GM23338 (cell line): Measurements from ENCODE around the gene GIPC2. TPM values are rescaled to one million over a fixed set of nuclear protein-coding genes. Genes with fewer than 3 reads are reported as not detected.

Experiments used
- ATAC-seq: fragments of 200-7000 bp; cut with Tn5 transposase; 3 replicates; pipeline ENCODE4 v1.9.1; 2020
- DNase-seq: peaks from one replicate; pipeline ENCODE4 v3.0.0-alpha.2; 2015; ENCODE audit warnings: low spot score
- H2AFZ ChIP-seq: fragments of 200-600 bp; sonication (generic); 2 replicates; pipeline ENCODE4 v1.8.0; 2016; ENCODE audit warnings: antibody characterized with exemption, mild to moderate bottlenecking, moderate library complexity
- H3F3A ChIP-seq: fragments of 200-600 bp; sonication (generic); replicated peaks from 2 replicates; pipeline ENCODE4 v1.8.0; 2017; ENCODE audit warnings: antibody characterized with exemption, mixed run types, low read depth
- H3K27ac ChIP-seq: fragments of 200-600 bp; sonication (generic); 2 replicates; pipeline ENCODE4 v1.6.1; 2016; ENCODE audit warnings: low read depth
- H3K27me3 ChIP-seq: fragments of 200-600 bp; sonication (generic); 2 replicates; pipeline ENCODE4 v1.8.0; 2016; ENCODE audit warnings: mild to moderate bottlenecking, mixed run types, moderate library complexity; ENCODE audit not compliant: insufficient read depth
- H3K36me3 ChIP-seq: fragments of 200-600 bp; sonication (generic); 2 replicates; pipeline ENCODE4 v1.8.0; 2016; ENCODE audit warnings: mild to moderate bottlenecking; ENCODE audit not compliant: insufficient read depth
- H3K4me1 ChIP-seq: fragments of 200-600 bp; sonication (generic); 2 replicates; pipeline ENCODE4 v1.8.0; 2016; ENCODE audit warnings: mild to moderate bottlenecking, moderate library complexity; ENCODE audit not compliant: insufficient read depth
- H3K4me2 ChIP-seq: fragments of 200-600 bp; sonication (generic); 2 replicates; pipeline ENCODE4 v1.7.1; 2017; ENCODE audit warnings: mixed run types
- H3K4me3 ChIP-seq: fragments of 200-600 bp; sonication (generic); 2 replicates; pipeline ENCODE4 v1.6.1; 2016; ENCODE audit warnings: mixed run types
- H3K79me2 ChIP-seq: fragments of 200-600 bp; sonication (generic); replicated peaks from 2 replicates; pipeline ENCODE4 v1.8.0; 2017; ENCODE audit warnings: mild to moderate bottlenecking; ENCODE audit not compliant: insufficient read depth
- H3K9me2 ChIP-seq: fragments of 200-600 bp; sonication (generic); 2 replicates; pipeline ENCODE4 v1.8.0; 2017; ENCODE audit not compliant: insufficient read depth
- H4K20me1 ChIP-seq: fragments of 200-600 bp; sonication (generic); replicated peaks from 2 replicates; pipeline ENCODE4 v1.8.0; 2017; ENCODE audit warnings: mild to moderate bottlenecking; ENCODE audit not compliant: insufficient read depth
- H3K27ac Mint-ChIP-seq: 2 replicates; pipeline ENCODE4 v1.8.0; 2020; ENCODE audit warnings: inconsistent platforms, mild to moderate bottlenecking, moderate library complexity, mixed read lengths
- H3K27me3 Mint-ChIP-seq: 3 replicates; pipeline ENCODE4 v1.8.0; 2022; ENCODE audit warnings: low read depth, mild to moderate bottlenecking, moderate library complexity, mixed read lengths, inconsistent platforms; ENCODE audit not compliant: insufficient read depth, poor library complexity
- H3K36me3 Mint-ChIP-seq: 3 replicates; pipeline ENCODE4 v1.8.0; 2021; ENCODE audit warnings: low read depth, mild to moderate bottlenecking, inconsistent platforms, moderate library complexity, mixed read lengths
- H3K4me1 Mint-ChIP-seq: 3 replicates; pipeline ENCODE4 v1.8.0; 2020; ENCODE audit warnings: mild to moderate bottlenecking, inconsistent platforms, mixed read lengths
- H3K4me3 Mint-ChIP-seq: 3 replicates; pipeline ENCODE4 v1.8.0; 2021; ENCODE audit warnings: moderate library complexity, mild to moderate bottlenecking, inconsistent platforms, mixed read lengths
- H3K9me3 Mint-ChIP-seq: 3 replicates; pipeline ENCODE4 v1.8.0; 2020; ENCODE audit warnings: moderate library complexity, mild to moderate bottlenecking, inconsistent platforms, mixed read lengths
- CREB1 ChIP-seq: fragments of 250-450 bp; sonication (Bioruptor Pico); IDR thresholded peaks from 2 replicates; pipeline ENCODE4 v1.5.0; 2020; ENCODE audit warnings: low read depth, mild to moderate bottlenecking, moderate library complexity
- CTCF ChIP-seq, 2 experiments: fragments of 200-600 bp in 1 of 2; sonication (generic) in 1 of 2; conservative IDR thresholded peaks; 2 replicates each; pipeline versions ENCODE4 v1.5.1 to v1.6.1; 2016 to 2017; ENCODE audit warnings: antibody characterized with exemption in 2 of 2, low read depth in 2 of 2, mild to moderate bottlenecking in 2 of 2, moderate library complexity in 1 of 2
- ETS1 ChIP-seq: IDR thresholded peaks from 2 replicates; pipeline ENCODE4 v1.6.1; 2016; ENCODE audit warnings: antibody characterized with exemption
- EZH2 ChIP-seq: fragments of 200-600 bp; sonication (generic); IDR thresholded peaks from one replicate; pipeline ENCODE4 v1.8.0; 2017; ENCODE audit warnings: antibody characterized with exemption, mild to moderate bottlenecking, low read depth; ENCODE audit not compliant: unreplicated experiment
- EZH2phosphoT487 ChIP-seq: fragments of 200-600 bp; sonication (generic); IDR thresholded peaks from one replicate; pipeline ENCODE4 v1.8.1; 2018; ENCODE audit warnings: antibody characterized with exemption; ENCODE audit not compliant: unreplicated experiment
- JUNB ChIP-seq: IDR thresholded peaks from one replicate; pipeline ENCODE4 v1.6.1; 2016; ENCODE audit warnings: antibody characterized with exemption; ENCODE audit not compliant: unreplicated experiment
- NANOG ChIP-seq: IDR thresholded peaks from 2 replicates; pipeline ENCODE4 v1.6.1; 2016; ENCODE audit warnings: antibody characterized with exemption, borderline replicate concordance
- POLR2AphosphoS5 ChIP-seq: IDR thresholded peaks from 2 replicates; pipeline ENCODE4 v1.6.1; 2016; ENCODE audit warnings: antibody characterized with exemption, low read depth
- REST ChIP-seq: IDR thresholded peaks from one replicate; pipeline ENCODE4 v1.6.1; 2018; ENCODE audit warnings: antibody characterized with exemption; ENCODE audit not compliant: unreplicated experiment
- STAT1 ChIP-seq: IDR thresholded peaks from one replicate; pipeline ENCODE4 v1.6.1; 2016; ENCODE audit warnings: antibody characterized with exemption; ENCODE audit not compliant: unreplicated experiment
- ZNF114 ChIP-seq: fragments of 250-450 bp; sonication (Bioruptor Pico); IDR thresholded peaks from 2 replicates; pipeline ENCODE4 v1.5.0; 2020; ENCODE audit warnings: mild to moderate bottlenecking, moderate library complexity
- ZNF331 ChIP-seq: fragments of 250-450 bp; sonication (Bioruptor Pico); IDR thresholded peaks from 2 replicates; pipeline ENCODE4 v1.5.0; 2020; ENCODE audit warnings: low read depth, mild to moderate bottlenecking, moderate library complexity
- ZNF462 ChIP-seq: fragments of 250-450 bp; sonication (Bioruptor Pico); IDR thresholded peaks from 2 replicates; pipeline ENCODE4 v1.5.0; 2020; ENCODE audit warnings: mild to moderate bottlenecking, moderate library complexity
- polyA plus RNA-seq: library from polyadenylated mRNA; unstranded; fragments of >200 nt; fragmentation: Nextera tagmentation; extraction: Ambion mirVana; gene quantifications from 2 replicates; pipeline ENCODE4 v1.2.1, GENCODE V29; 2016
- total RNA-seq: library from RNA; depleted of rRNA; stranded (reverse); fragments of >200 nt; shearing (Covaris generic); gene quantifications from 2 replicates; pipeline ENCODE4 v1.2.3, GENCODE V29; 2014

GIPC2 gene
- total and polyA plus RNA-seq, 2 experiments from 2014 or later: 1.2 to 1.5 TPM

GRCh38 chr1:78047631-78048030 lies 1.9 kb downstream of the GIPC2 start:
- no peak for DNase-seq
- Histone ChIP-seq H3K4me2 (no peak overlapping the region), H3K27me3 (peaks cover 42% of the 10 kb centered on the region), H4K20me1 (no peaks in the 10 kb centered on the region), H3K36me3 (no peaks in the 10 kb centered on the region), H3K4me1 (peaks cover 22% of the 10 kb centered on the region), H2AFZ (no peak overlapping the region), H3K27ac (no peak overlapping the region), H3K4me3 (no peak overlapping the region), H3K79me2 (no peaks in the 10 kb centered on the region), H3K9me2 (no peaks in the 10 kb centered on the region), H3F3A (0 out of 2 replicates have a peak, but pooled peaks cover 4% of the 10 kb centered on the region)
- no peak for TF ChIP-seq EZH2phosphoT487
- no peak for TF ChIP-seq CREB1
- TF ChIP-seq ETS1: no peak
- TF ChIP-seq EZH2: no peak
- no peak for TF ChIP-seq STAT1
- TF ChIP-seq REST: no peak
- no peak for TF ChIP-seq JUNB
- no peak for TF ChIP-seq CTCF (conservative IDR thresholded peaks at IDR 0.05; ENCODE audit: low read depth in 2 of 2)
- TF ChIP-seq ZNF114 (CRISPR knock-in tag): no peak
- no peak for TF ChIP-seq NANOG
- TF ChIP-seq POLR2AphosphoS5: no peak
- no peak for TF ChIP-seq ZNF462 (CRISPR knock-in tag)
- no peak for TF ChIP-seq ZNF331 (CRISPR knock-in tag)
- Mint-ChIP-seq H3K36me3 (no peaks in the 10 kb centered on the region), H3K27me3 (peaks cover 23% of the 10 kb centered on the region), H3K9me3 (no peaks in the 10 kb centered on the region), H3K4me1 (peaks cover 25% of the 10 kb centered on the region), H3K4me3 (no peak overlapping the region; the same call in 2 of the 3 replicates), H3K27ac (no peak overlapping the region)
- ATAC-seq: no peak
